Measurements from ENCODE around the gene SORCS2. TPM values are rescaled to one million over a fixed set of nuclear protein-coding genes. Genes with fewer than 3 reads are reported as not detected.

The SORCS2 gene
- polyA plus RNA-seq, 1 of the 3 experiments (the other 2 are of a cell fraction), result 1.6 TPM

DNA sequence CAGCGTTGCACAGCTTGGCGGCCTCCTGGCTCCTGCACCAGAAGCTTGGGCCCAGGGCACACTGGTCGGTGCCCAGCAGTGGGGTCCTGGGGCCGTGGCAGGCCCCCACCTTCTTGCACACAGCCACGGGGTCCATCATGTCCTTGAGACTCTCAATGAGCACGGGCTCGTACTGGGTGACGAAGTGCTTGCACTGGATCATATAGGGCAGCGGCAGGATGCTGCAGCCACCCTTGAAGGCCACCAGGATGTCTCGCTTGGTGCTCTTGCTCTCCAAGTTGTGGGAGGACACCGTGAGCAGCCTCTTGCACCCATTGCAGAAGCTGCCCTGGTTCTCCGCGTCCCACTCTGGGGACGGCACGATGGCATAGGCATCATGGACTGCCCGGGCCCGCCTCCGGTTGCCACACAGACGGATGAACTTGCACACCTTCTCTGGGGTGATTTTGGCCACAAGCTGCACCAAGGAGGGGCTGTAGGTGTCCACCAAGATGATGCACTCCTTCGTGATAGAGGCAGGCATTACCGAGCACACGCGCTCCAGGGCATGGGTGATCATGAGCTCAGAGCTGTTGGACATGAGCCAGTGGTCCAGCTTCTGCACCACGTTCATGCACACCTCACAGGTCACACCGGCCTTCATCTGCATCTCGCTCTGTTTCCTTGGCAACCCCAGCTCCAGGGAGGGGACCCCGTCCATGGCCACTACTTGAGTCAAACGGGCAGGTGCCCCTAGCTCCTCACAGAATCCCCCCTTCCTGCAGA is 241.2 kb downstream of the SORCS2 start:
- Histone ChIP-seq H3K79me2 (ENCODE audit: insufficient read depth) (no peaks in the 10 kb centered on the region), H3K27ac (ENCODE audit: low read depth in 2 of 2, low read length in 1 of 2) (no peak overlapping the region), H3K36me3 (replicated peaks in 1 of 2; ENCODE audit: control insufficient read depth in 1 of 2, insufficient read depth in 2 of 2, low read length in 1 of 2) (no peaks in the 10 kb centered on the region), H3K9me2 (no peaks in the 10 kb centered on the region), H3K4me2 (no peak overlapping the region), H3K27me3 (ENCODE audit: insufficient read depth) (no peaks in the 10 kb centered on the region), H4K20me1 (ENCODE audit: insufficient read depth) (no peaks in the 10 kb centered on the region), H3K4me3 (ENCODE audit: low read depth in 2 of 2, low read length in 1 of 2) (no peak overlapping the region), H3K9ac (no peak overlapping the region), H3F3A (replicated peaks; ENCODE audit: insufficient read depth) (no peaks in the 10 kb centered on the region), H3K4me1 (ENCODE audit: control insufficient read depth in 1 of 2, insufficient read depth in 2 of 2, low read depth in 1 of 2, low read length in 1 of 2) (no peaks in the 10 kb centered on the region; a peak in 1 of 4 replicates), H3K9me3 (no peaks in the 10 kb centered on the region), H2AFZ (ENCODE audit: low read depth) (no peak overlapping the region)
- CTCF ChIA-PET, result interaction anchor here (0.7 kb wide), 1 partner anchor 13 kb away, joined by 3 read pairs; no protein-coding TSS in a partner anchor
- POLR2A ChIA-PET, result no interaction called here
- DNase-seq, result no peak
- TF ChIP-seq EP300 (IDR thresholded peaks at IDR 0.05; ENCODE audit: borderline replicate concordance in 1 of 2, low read depth in 1 of 2, low read length in 1 of 2), result no peak
- no peak for TF ChIP-seq RCOR1 (IDR thresholded peaks at IDR 0.05; ENCODE audit: low read length)
- TF ChIP-seq FOXJ3 (CRISPR knock-in tag; IDR thresholded peaks at IDR 0.05), result no peak
- TF ChIP-seq SMC3 (IDR thresholded peaks at IDR 0.05; ENCODE audit: low read depth, low read length), result no peak
- TF ChIP-seq, protein P1, sequence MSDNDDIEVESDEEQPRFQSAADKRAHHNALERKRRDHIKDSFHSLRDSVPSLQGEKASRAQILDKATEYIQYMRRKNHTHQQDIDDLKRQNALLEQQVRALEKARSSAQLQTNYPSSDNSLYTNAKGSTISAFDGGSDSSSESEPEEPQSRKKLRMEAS (IDR thresholded peaks at IDR 0.05; ENCODE audit: low read depth), result no peak
- no peak for TF ChIP-seq MXI1 (IDR thresholded peaks at IDR 0.05; ENCODE audit: low read depth, low read length)
- TF ChIP-seq CHD2 (IDR thresholded peaks at IDR 0.05; ENCODE audit: low read length, partially characterized antibody), result no peak
- no peak for TF ChIP-seq TCF12 (IDR thresholded peaks at IDR 0.05)
- no peak for TF ChIP-seq JUND (IDR thresholded peaks at IDR 0.05)
- TF ChIP-seq YY1 (IDR thresholded peaks at IDR 0.05; ENCODE audit: low read depth), result no peak
- TF ChIP-seq, protein P2, sequence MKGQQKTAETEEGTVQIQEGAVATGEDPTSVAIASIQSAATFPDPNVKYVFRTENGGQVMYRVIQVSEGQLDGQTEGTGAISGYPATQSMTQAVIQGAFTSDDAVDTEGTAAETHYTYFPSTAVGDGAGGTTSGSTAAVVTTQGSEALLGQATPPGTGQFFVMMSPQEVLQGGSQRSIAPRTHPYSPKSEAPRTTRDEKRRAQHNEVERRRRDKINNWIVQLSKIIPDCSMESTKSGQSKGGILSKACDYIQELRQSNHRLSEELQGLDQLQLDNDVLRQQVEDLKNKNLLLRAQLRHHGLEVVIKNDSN (IDR thresholded peaks at IDR 0.05; ENCODE audit: borderline replicate concordance, low read depth), result no peak
- no peak for TF ChIP-seq POLR2AphosphoS5 (IDR thresholded peaks at IDR 0.05; ENCODE audit: low read depth, low read length)
- no peak for TF ChIP-seq RXRA (IDR thresholded peaks at IDR 0.05; ENCODE audit: borderline replicate concordance, low read depth)
- TF ChIP-seq, protein P3, sequence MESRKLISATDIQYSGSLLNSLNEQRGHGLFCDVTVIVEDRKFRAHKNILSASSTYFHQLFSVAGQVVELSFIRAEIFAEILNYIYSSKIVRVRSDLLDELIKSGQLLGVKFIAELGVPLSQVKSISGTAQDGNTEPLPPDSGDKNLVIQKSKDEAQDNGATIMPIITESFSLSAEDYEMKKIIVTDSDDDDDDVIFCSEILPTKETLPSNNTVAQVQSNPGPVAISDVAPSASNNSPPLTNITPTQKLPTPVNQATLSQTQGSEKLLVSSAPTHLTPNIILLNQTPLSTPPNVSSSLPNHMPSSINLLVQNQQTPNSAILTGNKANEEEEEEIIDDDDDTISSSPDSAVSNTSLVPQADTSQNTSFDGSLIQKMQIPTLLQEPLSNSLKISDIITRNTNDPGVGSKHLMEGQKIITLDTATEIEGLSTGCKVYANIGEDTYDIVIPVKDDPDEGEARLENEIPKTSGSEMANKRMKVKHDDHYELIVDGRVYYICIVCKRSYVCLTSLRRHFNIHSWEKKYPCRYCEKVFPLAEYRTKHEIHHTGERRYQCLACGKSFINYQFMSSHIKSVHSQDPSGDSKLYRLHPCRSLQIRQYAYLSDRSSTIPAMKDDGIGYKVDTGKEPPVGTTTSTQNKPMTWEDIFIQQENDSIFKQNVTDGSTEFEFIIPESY (IDR thresholded peaks at IDR 0.05; ENCODE audit: borderline replicate concordance, low read depth), result no peak
- no peak for TF ChIP-seq FOSL2 (IDR thresholded peaks at IDR 0.05; ENCODE audit: borderline replicate concordance, low read depth)
- 67% methylated on average over 17 of the region's 28 CpGs for WGBS (ENCODE audit: low lambda C conversion rate)

All from SK-N-SH (cell line).